BJ (cell line): ENCODE measurements around the gene XPNPEP2. TPM values are rescaled to one million over a fixed set of nuclear protein-coding genes. Genes with fewer than 3 reads are reported as not detected.

ENCODE experiments used
- CTCF ChIA-PET: fragments of 350-600 bp; formaldehyde crosslinking; extraction: SDS; loops from one replicate; lab custom pipeline; 2021; ENCODE audit warnings: antibody characterized with exemption, inconsistent platforms; lab: Yijun Ruan, JAX
- POLR2A ChIA-PET: fragments of 300-600 bp; sonication (Branson Sonifier 250); formaldehyde crosslinking; extraction: SDS; loops from one replicate; lab custom pipeline; 2021; ENCODE audit warnings: antibody characterized with exemption; lab: Charles Lee
- DNase-seq: peaks from one replicate; pipeline ENCODE4 v3.0.0-alpha.2; 2011; ENCODE audit warnings: low read depth
- H3K27me3 ChIP-seq: 2 replicates; pipeline ENCODE4 v1.6.0; 2011; ENCODE audit warnings: low read length; ENCODE audit not compliant: control insufficient read depth, insufficient read depth
- H3K36me3 ChIP-seq: 2 replicates; pipeline ENCODE4 v1.5.1; 2011; ENCODE audit warnings: low read length; ENCODE audit not compliant: control insufficient read depth, insufficient read depth
- H3K4me3 ChIP-seq: 2 replicates; pipeline ENCODE4 v1.5.1; 2011; ENCODE audit warnings: low read depth, mild to moderate bottlenecking, control low read depth, low read length
- CTCF ChIP-seq: IDR thresholded peaks from 2 replicates; pipeline ENCODE4 v1.5.1; 2011; ENCODE audit warnings: low read depth, mild to moderate bottlenecking, control low read depth, inconsistent platforms, low read length, moderate library complexity; ENCODE audit not compliant: insufficient read depth
- polyA plus RNA-seq: library from polyadenylated mRNA; depleted of rRNA; stranded (reverse); fragments of >200 nt; gene quantifications from 2 replicates; pipeline ENCODE4 v1.2.3, GENCODE V29; 2011

The XPNPEP2 gene
- polyA plus RNA-seq, 1 experiment: 0.32 TPM

GRCh38 chrX:129779086-129779672 is 40.4 kb downstream of the XPNPEP2 start:
- H3K4me3 ChIP-seq: no peak overlapping the region
- TF ChIP-seq CTCF: no peak
- DNase-seq: no peak
- no peaks in the 10 kb centered on the region for H3K36me3 ChIP-seq
- no peaks in the 10 kb centered on the region for H3K27me3 ChIP-seq
- ChIA-PET CTCF (no interaction called here), POLR2A (no interaction called here)

- TF ChIP-seq CTCF: no peak
- Histone ChIP-seq H3K36me3 (no peaks in the 10 kb centered on the region), H3K4me3 (no peak within 1 kb of the TSS), H3K27me3 (no peaks in the 10 kb centered on the region)
- POLR2A ChIA-PET: interaction anchor here (0.5 kb wide), 1 partner anchor 9 kb away, joined by 17 read pairs; no protein-coding TSS in a partner anchor
- CTCF ChIA-PET: no interaction called here
- no peak for DNase-seq
Observed at GRCh38 chrX:129779747-129780146, 41.0 kb downstream of the XPNPEP2 start, which contains the start of gene SASH3. TSS of gene SASH3 (plus strand) at chrX:129779949. CDS start at chrX:129780098, 149 bp downstream.

- no peak for DNase-seq
- H3K27me3 ChIP-seq: no peaks in the 10 kb centered on the region
- TF ChIP-seq CTCF: no peak
- ChIA-PET CTCF (no interaction called here), POLR2A (no interaction called here)
- no peaks in the 10 kb centered on the region for H3K36me3 ChIP-seq
- H3K4me3 ChIP-seq: no peak overlapping the region
Observed at GRCh38 chrX:129780441-129781105, 41.8 kb downstream of the XPNPEP2 start.

GRCh38 chrX:129781134-129781672 is 42.4 kb downstream of the XPNPEP2 start:
- DNase-seq: no peak
- H3K4me3 ChIP-seq: no peak overlapping the region
- TF ChIP-seq CTCF: no peak
- ChIA-PET CTCF (no interaction called here), POLR2A (no interaction called here)
- no peaks in the 10 kb centered on the region for H3K27me3 ChIP-seq
- H3K36me3 ChIP-seq: no peaks in the 10 kb centered on the region

- ChIA-PET CTCF (no interaction called here), POLR2A (no interaction called here)
- Histone ChIP-seq H3K27me3 (no peaks in the 10 kb centered on the region), H3K36me3 (no peaks in the 10 kb centered on the region), H3K4me3 (no peak overlapping the region)
- no peak for DNase-seq
- TF ChIP-seq CTCF: no peak
Observed at GRCh38 chrX:129781680-129782495, 43.1 kb downstream of the XPNPEP2 start.
